ENCODE results near the gene DCST1.

- TF ChIP-seq EZH2 (IDR thresholded peaks at IDR 0.05; ENCODE audit: borderline replicate concordance, low read depth, low read length, severe bottlenecking) (no peak), CTCF (IDR thresholded peaks at IDR 0.05; ENCODE audit: extremely low read depth in 1 of 2, insufficient read depth in 1 of 2, low read depth in 1 of 2, low read length in 2 of 2) (no peak), MAX (IDR thresholded peaks at IDR 0.05; ENCODE audit: insufficient read depth, insufficient read length) (no peak), GATA2 (IDR thresholded peaks at IDR 0.05; ENCODE audit: insufficient read depth, insufficient read length, low read depth, low read length) (no peak), POLR2A (IDR thresholded peaks at IDR 0.05; ENCODE audit: low read depth, low read length) (no peak), FOS (IDR thresholded peaks at IDR 0.05; ENCODE audit: borderline replicate concordance, insufficient read depth, low read length) (peak; percentile 50), POLR2AphosphoS5 (IDR thresholded peaks at IDR 0.05; ENCODE audit: insufficient read depth, low read depth, low read length) (no peak)
These were observed 29.8 kb upstream of the DCST1 start for GRCh38 chr1:155003766-155004351.
